ENCODE data around the gene EXOC6.

Gene EXOC6

GRCh38 chr10:93015722-93016121, 167.4 kb downstream of the EXOC6 start:
- Mint-ChIP-seq H3K27me3 (ENCODE audit: low read depth, poor library complexity) (peaks cover 8% of the 10 kb centered on the region), H3K27ac (no peak overlapping the region), H3K4me3 (no peak overlapping the region), H3K36me3 (ENCODE audit: low read depth) (no peaks in the 10 kb centered on the region), H3K4me1 (no peaks in the 10 kb centered on the region), H3K9me3 (no peaks in the 10 kb centered on the region)
- TF ChIP-seq, protein P1, sequence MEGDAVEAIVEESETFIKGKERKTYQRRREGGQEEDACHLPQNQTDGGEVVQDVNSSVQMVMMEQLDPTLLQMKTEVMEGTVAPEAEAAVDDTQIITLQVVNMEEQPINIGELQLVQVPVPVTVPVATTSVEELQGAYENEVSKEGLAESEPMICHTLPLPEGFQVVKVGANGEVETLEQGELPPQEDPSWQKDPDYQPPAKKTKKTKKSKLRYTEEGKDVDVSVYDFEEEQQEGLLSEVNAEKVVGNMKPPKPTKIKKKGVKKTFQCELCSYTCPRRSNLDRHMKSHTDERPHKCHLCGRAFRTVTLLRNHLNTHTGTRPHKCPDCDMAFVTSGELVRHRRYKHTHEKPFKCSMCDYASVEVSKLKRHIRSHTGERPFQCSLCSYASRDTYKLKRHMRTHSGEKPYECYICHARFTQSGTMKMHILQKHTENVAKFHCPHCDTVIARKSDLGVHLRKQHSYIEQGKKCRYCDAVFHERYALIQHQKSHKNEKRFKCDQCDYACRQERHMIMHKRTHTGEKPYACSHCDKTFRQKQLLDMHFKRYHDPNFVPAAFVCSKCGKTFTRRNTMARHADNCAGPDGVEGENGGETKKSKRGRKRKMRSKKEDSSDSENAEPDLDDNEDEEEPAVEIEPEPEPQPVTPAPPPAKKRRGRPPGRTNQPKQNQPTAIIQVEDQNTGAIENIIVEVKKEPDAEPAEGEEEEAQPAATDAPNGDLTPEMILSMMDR (IDR thresholded peaks at IDR 0.05), result no peak
- no peak for DNase-seq

DNA sequence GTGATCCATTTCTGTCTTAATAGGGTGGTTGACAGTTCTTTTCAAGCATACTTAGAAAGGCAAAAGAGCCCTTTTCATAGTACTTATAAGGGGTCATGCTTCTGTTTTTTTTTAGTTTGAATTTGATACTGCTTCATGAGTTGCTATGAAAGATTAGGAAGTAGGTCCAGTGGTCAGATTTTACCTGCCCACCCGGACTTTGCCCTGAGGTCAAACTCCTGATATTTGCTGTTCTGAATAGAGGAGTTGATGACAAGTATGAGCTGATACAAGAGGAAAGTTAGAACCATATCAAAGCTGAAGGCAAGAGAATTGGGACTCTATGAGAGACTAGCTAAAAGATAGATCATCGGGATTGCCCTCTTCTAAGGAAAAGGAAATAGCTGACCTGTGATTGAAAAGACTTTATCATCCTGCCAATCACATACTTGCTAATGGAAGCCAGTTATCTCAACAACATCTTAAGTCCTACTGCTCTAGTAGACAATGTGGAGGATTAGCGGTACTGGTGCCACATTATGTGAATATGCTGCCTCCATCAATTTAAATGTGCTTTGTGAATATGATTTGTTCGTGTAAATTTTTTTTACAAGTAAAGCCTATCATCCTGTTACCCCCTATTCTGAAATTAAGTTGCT, 174.8 kb downstream of the EXOC6 start:
- TF ChIP-seq, protein P1 (IDR thresholded peaks at IDR 0.05), result no peak
- no peaks in the 10 kb centered on the region for H3K4me1 Mint-ChIP-seq
- no peaks in the 10 kb centered on the region for H3K27me3 Mint-ChIP-seq (ENCODE audit: low read depth, poor library complexity)
- no peak overlapping the region for H3K4me3 Mint-ChIP-seq
- no peak overlapping the region for H3K27ac Mint-ChIP-seq
- H3K9me3 Mint-ChIP-seq, result peaks cover 14% of the 10 kb centered on the region
- DNase-seq, result no peak
- H3K36me3 Mint-ChIP-seq (ENCODE audit: low read depth), result peaks cover 16% of the 10 kb centered on the region

- Mint-ChIP-seq H3K9me3 (peaks cover 14% of the 10 kb centered on the region), H3K27me3 (ENCODE audit: low read depth, poor library complexity) (no peaks in the 10 kb centered on the region), H3K4me1 (no peaks in the 10 kb centered on the region), H3K36me3 (ENCODE audit: low read depth) (peaks cover 18% of the 10 kb centered on the region), H3K4me3 (no peak overlapping the region), H3K27ac (no peak overlapping the region)
- DNase-seq, result no peak
- TF ChIP-seq, protein P1 (IDR thresholded peaks at IDR 0.05), result no peak
Observed at GRCh38 chr10:93026072-93026471, 177.8 kb downstream of the EXOC6 start.

GRCh38 chr10:93027508-93027907, 179.2 kb downstream of the EXOC6 start:
- H3K36me3 Mint-ChIP-seq (ENCODE audit: low read depth), result peaks cover 18% of the 10 kb centered on the region
- TF ChIP-seq, protein P1 (IDR thresholded peaks at IDR 0.05), result no peak
- H3K27me3 Mint-ChIP-seq (ENCODE audit: low read depth, poor library complexity), result peaks cover 5% of the 10 kb centered on the region
- no peak for DNase-seq
- peaks cover 14% of the 10 kb centered on the region for H3K9me3 Mint-ChIP-seq
- H3K4me1 Mint-ChIP-seq, result no peaks in the 10 kb centered on the region
- H3K27ac Mint-ChIP-seq, result no peak overlapping the region
- H3K4me3 Mint-ChIP-seq, result no peak overlapping the region

- DNase-seq, result no peak
- H3K36me3 Mint-ChIP-seq (ENCODE audit: low read depth), result peaks cover 18% of the 10 kb centered on the region
- H3K4me3 Mint-ChIP-seq, result no peak overlapping the region
- H3K27me3 Mint-ChIP-seq (ENCODE audit: low read depth, poor library complexity), result peaks cover 10% of the 10 kb centered on the region
- H3K27ac Mint-ChIP-seq, result no peak overlapping the region
- H3K9me3 Mint-ChIP-seq, result peaks cover 14% of the 10 kb centered on the region
- H3K4me1 Mint-ChIP-seq, result no peaks in the 10 kb centered on the region
- TF ChIP-seq, protein P1 (IDR thresholded peaks at IDR 0.05), result no peak
Observed at GRCh38 chr10:93028883-93029282, 180.6 kb downstream of the EXOC6 start.

GRCh38 chr10:93030409-93030808, 182.1 kb downstream of the EXOC6 start:
- Mint-ChIP-seq H3K4me3 (no peak overlapping the region), H3K36me3 (ENCODE audit: low read depth) (peaks cover 18% of the 10 kb centered on the region), H3K4me1 (no peaks in the 10 kb centered on the region), H3K9me3 (peaks cover 14% of the 10 kb centered on the region), H3K27me3 (ENCODE audit: low read depth, poor library complexity) (peaks cover 10% of the 10 kb centered on the region), H3K27ac (no peak overlapping the region)
- TF ChIP-seq, protein P1 (IDR thresholded peaks at IDR 0.05), result no peak
- DNase-seq, result no peak
